ENCODE data around the gene CHID1. TPM values are rescaled to one million over a fixed set of nuclear protein-coding genes. Genes with fewer than 3 reads are reported as not detected.

The CHID1 gene
- total and polyA plus RNA-seq, 2 donors (not counting 1 experiment from before 2014, with no cell fraction given), result 54.3 to 68.4 TPM

- H3K9me3 ChIP-seq (ENCODE audit: control insufficient read depth, insufficient read depth, low read depth, low read length), result no peaks in the 10 kb centered on the region
- peak overlapping the region in 1 of 4 experiments; percentile 51 for H3K4me3 ChIP-seq (replicated peaks in 1 of 4; ENCODE audit: control extremely low read depth in 1 of 4, insufficient read depth in 1 of 4, low read depth in 3 of 4, low read length in 4 of 4)
- no peak for DNase-seq (ENCODE audit: low read depth in 2 of 2)
- H3K9ac ChIP-seq (ENCODE audit: insufficient read depth, low read length), result no peak overlapping the region
- no peak overlapping the region for H3K27ac ChIP-seq (ENCODE audit: insufficient read depth, low read length)
- peaks cover 32% of the 10 kb centered on the region for H3K79me2 ChIP-seq (ENCODE audit: control insufficient read depth, insufficient read depth, low read length)
- no peaks in the 10 kb centered on the region for H3K4me1 ChIP-seq (ENCODE audit: control insufficient read depth, extremely low read depth, insufficient read depth, low read length)
- H4K20me1 ChIP-seq (ENCODE audit: control insufficient read depth, extremely low read depth, insufficient read depth, low read length), result no peaks in the 10 kb centered on the region
- H3K4me2 ChIP-seq (ENCODE audit: extremely low read depth, insufficient read depth, low read length), result no peak overlapping the region
- TF ChIP-seq CTCF (conservative IDR thresholded peaks at IDR 0.05 in 1 of 2, IDR thresholded peaks at IDR 0.05 in 1 of 2; ENCODE audit: low read depth in 1 of 2, low read length in 2 of 2) (no peak), EZH2 (IDR thresholded peaks at IDR 0.05; ENCODE audit: low read length, missing control alignments) (no peak)
- H2AFZ ChIP-seq (ENCODE audit: low read length), result no peak overlapping the region
- no peaks in the 10 kb centered on the region for H3K27me3 ChIP-seq (ENCODE audit: control insufficient read depth, insufficient read depth, low read length)
- no peaks in the 10 kb centered on the region for H3K36me3 ChIP-seq (ENCODE audit: control insufficient read depth, insufficient read depth, low read length)
Observed at GRCh38 chr11:925158-925495, 14.5 kb upstream of the CHID1 start.

- no peak for TF ChIP-seq CTCF (conservative IDR thresholded peaks at IDR 0.05 in 1 of 2, IDR thresholded peaks at IDR 0.05 in 1 of 2; ENCODE audit: low read depth in 1 of 2, low read length in 2 of 2)
- TF ChIP-seq EZH2 (IDR thresholded peaks at IDR 0.05; ENCODE audit: low read length, missing control alignments), result no peak
- Histone ChIP-seq H2AFZ (ENCODE audit: low read length) (no peak overlapping the region), H3K27me3 (ENCODE audit: control insufficient read depth, insufficient read depth, low read length) (no peaks in the 10 kb centered on the region), H3K27ac (ENCODE audit: insufficient read depth, low read length) (no peak overlapping the region), H3K4me1 (ENCODE audit: control insufficient read depth, extremely low read depth, insufficient read depth, low read length) (no peaks in the 10 kb centered on the region), H3K9me3 (ENCODE audit: control insufficient read depth, insufficient read depth, low read depth, low read length) (no peaks in the 10 kb centered on the region), H3K36me3 (ENCODE audit: control insufficient read depth, insufficient read depth, low read length) (no peaks in the 10 kb centered on the region), H3K4me3 (replicated peaks in 1 of 4; ENCODE audit: control extremely low read depth in 1 of 4, insufficient read depth in 1 of 4, low read depth in 3 of 4, low read length in 4 of 4) (no peak overlapping the region), H3K79me2 (ENCODE audit: control insufficient read depth, insufficient read depth, low read length) (peaks cover 28% of the 10 kb centered on the region), H3K4me2 (ENCODE audit: extremely low read depth, insufficient read depth, low read length) (no peak overlapping the region), H4K20me1 (ENCODE audit: control insufficient read depth, extremely low read depth, insufficient read depth, low read length) (no peaks in the 10 kb centered on the region), H3K9ac (ENCODE audit: insufficient read depth, low read length) (no peak overlapping the region)
- DNase-seq (ENCODE audit: low read depth in 2 of 2), result no peak
Observed at GRCh38 chr11:924406-925157, 14.0 kb upstream of the CHID1 start.

- TF ChIP-seq CTCF (conservative IDR thresholded peaks at IDR 0.05 in 1 of 2, IDR thresholded peaks at IDR 0.05 in 1 of 2; ENCODE audit: low read depth in 1 of 2, low read length in 2 of 2), result no peak
- no peak for TF ChIP-seq EZH2 (IDR thresholded peaks at IDR 0.05; ENCODE audit: low read length, missing control alignments)
- Histone ChIP-seq H3K4me2 (ENCODE audit: extremely low read depth, insufficient read depth, low read length) (no peak overlapping the region), H4K20me1 (ENCODE audit: control insufficient read depth, extremely low read depth, insufficient read depth, low read length) (no peaks in the 10 kb centered on the region), H3K9ac (ENCODE audit: insufficient read depth, low read length) (no peak overlapping the region), H3K36me3 (ENCODE audit: control insufficient read depth, insufficient read depth, low read length) (no peaks in the 10 kb centered on the region), H3K79me2 (ENCODE audit: control insufficient read depth, insufficient read depth, low read length) (peaks cover 23% of the 10 kb centered on the region), H3K27ac (ENCODE audit: insufficient read depth, low read length) (no peak overlapping the region), H3K9me3 (ENCODE audit: control insufficient read depth, insufficient read depth, low read depth, low read length) (no peaks in the 10 kb centered on the region), H2AFZ (ENCODE audit: low read length) (no peak overlapping the region), H3K4me3 (replicated peaks in 1 of 4; ENCODE audit: control extremely low read depth in 1 of 4, insufficient read depth in 1 of 4, low read depth in 3 of 4, low read length in 4 of 4) (no peak overlapping the region), H3K27me3 (ENCODE audit: control insufficient read depth, insufficient read depth, low read length) (no peaks in the 10 kb centered on the region), H3K4me1 (ENCODE audit: control insufficient read depth, extremely low read depth, insufficient read depth, low read length) (no peaks in the 10 kb centered on the region)
- DNase-seq (ENCODE audit: low read depth in 2 of 2), result no peak
Observed at GRCh38 chr11:923691-924405, 13.2 kb upstream of the CHID1 start.
